Keratinocyte (primary cell): ENCODE results near the gene ESF1. TPM values are rescaled to one million over a fixed set of nuclear protein-coding genes. Genes with fewer than 3 reads are reported as not detected.

Experiments used
- DNase-seq: peaks from one replicate; pipeline ENCODE4 v3.0.0-alpha.2; 2011; ENCODE audit warnings: low read depth, missing footprints, low spot score
- FAIRE-seq: peaks from 2 replicates; lab custom pipeline; 2011; peaks lifted over from hg19 to GRCh38; lab: Jason Lieb, UNC
- H2AFZ ChIP-seq: 2 replicates; pipeline ENCODE4 v1.6.0; 2012; ENCODE audit warnings: low read length, control low read depth, inconsistent platforms; ENCODE audit not compliant: control insufficient read depth
- H3K27ac ChIP-seq: 2 replicates; pipeline ENCODE4 v1.5.1; 2011; ENCODE audit warnings: low read length; ENCODE audit not compliant: control insufficient read depth, insufficient read depth
- H3K27me3 ChIP-seq: 3 replicates; pipeline ENCODE4 v1.6.0; 2011; ENCODE audit warnings: low read length; ENCODE audit not compliant: control insufficient read depth, insufficient read depth; ENCODE audit errors: extremely low read depth
- H3K36me3 ChIP-seq, 2 experiments: 2 replicates in 1 of 2; 3 replicates in 1 of 2; pipeline ENCODE4 v1.5.1; 2011; ENCODE audit warnings: low read length in 2 of 2, mild to moderate bottlenecking in 1 of 2; ENCODE audit not compliant: control insufficient read depth in 2 of 2, insufficient read depth in 2 of 2; ENCODE audit errors: extremely low read depth in 1 of 2
- H3K4me1 ChIP-seq: 3 replicates; pipeline ENCODE4 v1.5.1; 2011; ENCODE audit warnings: low read length; ENCODE audit not compliant: control insufficient read depth, insufficient read depth; ENCODE audit errors: extremely low read depth
- H3K4me2 ChIP-seq: 3 replicates; pipeline ENCODE4 v1.6.0; 2011; ENCODE audit warnings: low read depth, low read length; ENCODE audit not compliant: control insufficient read depth, insufficient read depth; ENCODE audit errors: extremely low read depth
- H3K4me3 ChIP-seq, 3 experiments: fragments of 200-600 bp in 1 of 3; sonication (generic) in 1 of 3; 2 replicates in 2 of 3; 3 replicates in 1 of 3; pipeline ENCODE4 v1.5.1; 2011 to 2016; ENCODE audit warnings: low read length in 3 of 3, mild to moderate bottlenecking in 3 of 3, control low read depth in 2 of 3, inconsistent platforms in 1 of 3, low read depth in 1 of 3, mixed read lengths in 1 of 3, mixed run types in 1 of 3, moderate library complexity in 1 of 3; ENCODE audit not compliant: control insufficient read depth in 2 of 3, insufficient read depth in 2 of 3; ENCODE audit errors: extremely low read depth in 1 of 3
- H3K79me2 ChIP-seq: 2 replicates; pipeline ENCODE4 v1.6.0; 2012; ENCODE audit warnings: low read length; ENCODE audit not compliant: control insufficient read depth, insufficient read depth
- H3K9ac ChIP-seq: 3 replicates; pipeline ENCODE4 v1.6.0; 2011; ENCODE audit warnings: low read length; ENCODE audit not compliant: control insufficient read depth, insufficient read depth; ENCODE audit errors: extremely low read depth
- H3K9me1 ChIP-seq: 3 replicates; pipeline ENCODE4 v1.6.0; 2011; ENCODE audit warnings: low read length; ENCODE audit not compliant: control insufficient read depth, insufficient read depth; ENCODE audit errors: extremely low read depth
- H3K9me3 ChIP-seq: 2 replicates; pipeline ENCODE4 v1.5.1; 2012; ENCODE audit warnings: low read depth, low read length; ENCODE audit not compliant: control insufficient read depth
- H4K20me1 ChIP-seq: 3 replicates; pipeline ENCODE4 v1.6.0; 2011; ENCODE audit warnings: low read length; ENCODE audit not compliant: control insufficient read depth, insufficient read depth; ENCODE audit errors: extremely low read depth
- EZH2 ChIP-seq: IDR thresholded peaks from one replicate; pipeline ENCODE4 v1.6.1; 2012; ENCODE audit warnings: inconsistent platforms, mild to moderate bottlenecking, low read length, moderate library complexity
- dilution Hi-C: fragments of 300-500 bp; cut with MboI; formaldehyde crosslinking; loops from one replicate; pipeline ENCODE4 v1.7.0; 2020; ENCODE audit warnings: low sequenced_read_pairs; ENCODE audit not compliant: extremely low pct_ligation_motif_present
- polyA plus RNA-seq, 5 experiments: library from polyadenylated mRNA; depleted of rRNA in 3 of 5; stranded (reverse) in 3 of 5; stranded (forward) in 1 of 5; unstranded in 1 of 5; fragments of >200 nt; gene quantifications; 1 replicate in 1 of 5; 2 replicates in 3 of 5; 3 replicates in 1 of 5; pipeline versions ENCODE4 v1.2.1 to v1.2.3, GENCODE V29; 2011 to 2012; ENCODE audit warnings: missing spikeins in 2 of 5, low read depth in 1 of 5, low replicate concordance in 1 of 5
- TF ChIP-seq, protein P1 (sequence below), 3 experiments: IDR thresholded peaks in 1 of 3; conservative IDR thresholded peaks in 1 of 3; optimal IDR thresholded peaks in 1 of 3; 2 replicates in 2 of 3; 3 replicates in 1 of 3; pipeline versions ENCODE3 to v1.5.1; 2011; ENCODE audit warnings: low read length in 3 of 3, mild to moderate bottlenecking in 3 of 3, moderate library complexity in 2 of 3, control low read depth in 1 of 3, inconsistent platforms in 1 of 3; ENCODE audit not compliant: insufficient read depth in 2 of 3; ENCODE audit errors: extremely low read depth in 1 of 3

Gene ESF1
- polyA plus RNA-seq, 1 donor (not counting 4 experiments of a cell fraction or from before 2014, with no cell fraction given): 10.8 TPM

DNA sequence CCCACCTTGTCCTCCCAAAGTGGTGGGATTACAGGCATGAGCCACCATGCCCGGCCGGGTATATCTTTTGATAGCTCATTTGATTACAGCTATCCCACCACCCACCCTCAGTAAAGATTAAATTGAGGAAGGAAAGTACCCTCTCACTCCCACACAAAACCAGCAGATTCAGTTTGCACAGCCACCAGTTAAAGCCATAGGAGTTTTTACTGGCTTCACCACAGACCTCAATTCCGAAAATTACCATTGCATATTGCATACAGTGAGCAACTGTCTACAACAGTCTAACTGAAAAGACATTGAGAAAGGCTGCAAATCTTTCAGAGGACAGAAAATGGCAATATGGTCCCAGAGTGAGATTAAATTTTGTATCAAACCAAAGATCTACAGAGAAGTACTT lies 34.9 kb downstream of the ESF1 start:
- no peak overlapping the region for H3K9ac ChIP-seq
- peaks cover 2 to 15% of the 10 kb centered on the region in 2 experiments for H3K36me3 ChIP-seq
- no peak overlapping the region for H2AFZ ChIP-seq
- dilution Hi-C loops: no loop called here
- no peak for FAIRE-seq
- TF ChIP-seq, protein P1, sequence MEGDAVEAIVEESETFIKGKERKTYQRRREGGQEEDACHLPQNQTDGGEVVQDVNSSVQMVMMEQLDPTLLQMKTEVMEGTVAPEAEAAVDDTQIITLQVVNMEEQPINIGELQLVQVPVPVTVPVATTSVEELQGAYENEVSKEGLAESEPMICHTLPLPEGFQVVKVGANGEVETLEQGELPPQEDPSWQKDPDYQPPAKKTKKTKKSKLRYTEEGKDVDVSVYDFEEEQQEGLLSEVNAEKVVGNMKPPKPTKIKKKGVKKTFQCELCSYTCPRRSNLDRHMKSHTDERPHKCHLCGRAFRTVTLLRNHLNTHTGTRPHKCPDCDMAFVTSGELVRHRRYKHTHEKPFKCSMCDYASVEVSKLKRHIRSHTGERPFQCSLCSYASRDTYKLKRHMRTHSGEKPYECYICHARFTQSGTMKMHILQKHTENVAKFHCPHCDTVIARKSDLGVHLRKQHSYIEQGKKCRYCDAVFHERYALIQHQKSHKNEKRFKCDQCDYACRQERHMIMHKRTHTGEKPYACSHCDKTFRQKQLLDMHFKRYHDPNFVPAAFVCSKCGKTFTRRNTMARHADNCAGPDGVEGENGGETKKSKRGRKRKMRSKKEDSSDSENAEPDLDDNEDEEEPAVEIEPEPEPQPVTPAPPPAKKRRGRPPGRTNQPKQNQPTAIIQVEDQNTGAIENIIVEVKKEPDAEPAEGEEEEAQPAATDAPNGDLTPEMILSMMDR (optimal IDR thresholded peaks at IDR 0.05 in 1 of 3, IDR thresholded peaks at IDR 0.05 in 1 of 3, conservative IDR thresholded peaks at IDR 0.05 in 1 of 3; ENCODE audit: extremely low read depth in 1 of 3, insufficient read depth in 2 of 3, low read length in 3 of 3): no peak
- TF ChIP-seq EZH2: no peak
- no peak overlapping the region for H3K27ac ChIP-seq
- no peaks in the 10 kb centered on the region for H3K4me1 ChIP-seq
- no peaks in the 10 kb centered on the region for H3K27me3 ChIP-seq
- H3K4me2 ChIP-seq: no peak overlapping the region
- H3K79me2 ChIP-seq: no peaks in the 10 kb centered on the region
- no peak overlapping the region for H3K4me3 ChIP-seq
- DNase-seq: no peak
- H3K9me1 ChIP-seq: no peaks in the 10 kb centered on the region
- no peaks in the 10 kb centered on the region for H3K9me3 ChIP-seq
- no peaks in the 10 kb centered on the region for H4K20me1 ChIP-seq

DNA sequence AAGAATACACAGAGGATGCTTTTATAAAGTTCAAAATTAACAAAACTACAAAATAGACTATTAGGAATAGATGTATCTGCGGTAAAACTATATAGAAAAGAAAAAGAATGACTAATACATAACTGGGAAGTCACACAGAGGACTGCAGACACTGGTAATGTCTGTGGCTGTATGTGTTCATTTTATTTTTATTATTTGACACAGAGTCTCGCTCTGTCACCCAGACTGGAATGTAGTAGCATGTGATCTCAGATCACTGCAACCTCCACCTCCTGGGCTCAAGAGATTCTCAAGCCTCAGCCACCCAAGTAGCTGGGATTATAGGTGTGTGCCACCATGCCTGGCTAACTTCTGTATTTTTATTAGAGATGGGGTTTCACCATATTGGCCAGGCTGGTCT lies 38.9 kb downstream of the ESF1 start:
- dilution Hi-C loops: no loop called here
- Histone ChIP-seq H3K79me2 (no peaks in the 10 kb centered on the region), H4K20me1 (no peaks in the 10 kb centered on the region), H3K36me3 (peaks cover 2 to 12% of the 10 kb centered on the region in 2 experiments), H3K4me2 (no peak overlapping the region), H3K27ac (no peak overlapping the region), H3K9me1 (no peaks in the 10 kb centered on the region), H2AFZ (no peak overlapping the region), H3K27me3 (no peaks in the 10 kb centered on the region), H3K4me1 (peaks cover 2% of the 10 kb centered on the region), H3K9ac (no peak overlapping the region), H3K9me3 (no peaks in the 10 kb centered on the region), H3K4me3 (no peak overlapping the region)
- FAIRE-seq (no peak), DNase-seq (no peak)
- TF ChIP-seq, protein P1 (optimal IDR thresholded peaks at IDR 0.05 in 1 of 3, IDR thresholded peaks at IDR 0.05 in 1 of 3, conservative IDR thresholded peaks at IDR 0.05 in 1 of 3; ENCODE audit: extremely low read depth in 1 of 3, insufficient read depth in 2 of 3, low read length in 3 of 3): no peak
- TF ChIP-seq EZH2: no peak
